Measurements from ENCODE around the gene EXOG.

DNA sequence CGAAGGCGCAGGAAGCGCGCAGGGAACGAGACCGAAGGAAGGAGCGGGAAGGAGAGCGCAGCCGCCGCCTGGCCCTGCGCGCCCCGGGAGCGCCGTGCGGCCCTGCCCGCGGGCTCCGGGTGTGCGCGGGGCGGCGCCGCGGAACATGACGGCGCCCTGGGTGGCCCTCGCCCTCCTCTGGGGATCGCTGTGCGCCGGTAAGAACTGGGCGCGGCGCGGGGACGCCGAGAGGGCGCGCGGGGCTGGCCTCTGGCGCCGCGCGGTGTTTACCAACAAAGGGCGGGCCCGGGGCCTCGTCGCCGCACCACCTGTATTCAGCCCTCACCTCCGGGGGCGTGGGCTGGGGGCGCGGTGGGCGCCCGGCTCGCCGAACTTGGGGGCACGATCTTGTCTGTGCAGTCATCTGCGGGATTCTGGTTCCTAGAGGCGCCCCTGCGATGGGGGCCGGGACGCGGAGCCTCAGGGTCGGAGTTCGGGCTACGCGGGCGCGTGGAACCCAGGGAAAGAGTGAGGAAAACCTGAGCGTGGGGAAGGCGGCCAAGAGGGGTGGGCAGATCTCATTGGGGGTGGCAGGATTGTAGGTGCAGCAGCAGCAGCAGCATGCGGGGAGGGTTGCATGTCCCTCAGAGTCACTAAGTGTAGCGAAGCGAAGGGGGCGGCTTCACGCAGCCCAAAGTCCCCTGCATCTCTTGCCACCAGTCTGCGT is 41.8 kb upstream of the EXOG start:
- peak in 2 of 4 donors; percentile 60 to 64 for TF ChIP-seq POLR2A (IDR thresholded peaks at IDR 0.05)
- TF ChIP-seq, protein P1, sequence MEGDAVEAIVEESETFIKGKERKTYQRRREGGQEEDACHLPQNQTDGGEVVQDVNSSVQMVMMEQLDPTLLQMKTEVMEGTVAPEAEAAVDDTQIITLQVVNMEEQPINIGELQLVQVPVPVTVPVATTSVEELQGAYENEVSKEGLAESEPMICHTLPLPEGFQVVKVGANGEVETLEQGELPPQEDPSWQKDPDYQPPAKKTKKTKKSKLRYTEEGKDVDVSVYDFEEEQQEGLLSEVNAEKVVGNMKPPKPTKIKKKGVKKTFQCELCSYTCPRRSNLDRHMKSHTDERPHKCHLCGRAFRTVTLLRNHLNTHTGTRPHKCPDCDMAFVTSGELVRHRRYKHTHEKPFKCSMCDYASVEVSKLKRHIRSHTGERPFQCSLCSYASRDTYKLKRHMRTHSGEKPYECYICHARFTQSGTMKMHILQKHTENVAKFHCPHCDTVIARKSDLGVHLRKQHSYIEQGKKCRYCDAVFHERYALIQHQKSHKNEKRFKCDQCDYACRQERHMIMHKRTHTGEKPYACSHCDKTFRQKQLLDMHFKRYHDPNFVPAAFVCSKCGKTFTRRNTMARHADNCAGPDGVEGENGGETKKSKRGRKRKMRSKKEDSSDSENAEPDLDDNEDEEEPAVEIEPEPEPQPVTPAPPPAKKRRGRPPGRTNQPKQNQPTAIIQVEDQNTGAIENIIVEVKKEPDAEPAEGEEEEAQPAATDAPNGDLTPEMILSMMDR (IDR thresholded peaks at IDR 0.05), result peak in 1 of 6 experiments; percentile 20

Data from upper lobe of left lung (tissue), 4 donors.